ENCODE measurements around the gene MSMP.
A peak's percentile ranks its signal among the peaks of the same experiment; 100 is the strongest.

MSMP gene

DNA sequence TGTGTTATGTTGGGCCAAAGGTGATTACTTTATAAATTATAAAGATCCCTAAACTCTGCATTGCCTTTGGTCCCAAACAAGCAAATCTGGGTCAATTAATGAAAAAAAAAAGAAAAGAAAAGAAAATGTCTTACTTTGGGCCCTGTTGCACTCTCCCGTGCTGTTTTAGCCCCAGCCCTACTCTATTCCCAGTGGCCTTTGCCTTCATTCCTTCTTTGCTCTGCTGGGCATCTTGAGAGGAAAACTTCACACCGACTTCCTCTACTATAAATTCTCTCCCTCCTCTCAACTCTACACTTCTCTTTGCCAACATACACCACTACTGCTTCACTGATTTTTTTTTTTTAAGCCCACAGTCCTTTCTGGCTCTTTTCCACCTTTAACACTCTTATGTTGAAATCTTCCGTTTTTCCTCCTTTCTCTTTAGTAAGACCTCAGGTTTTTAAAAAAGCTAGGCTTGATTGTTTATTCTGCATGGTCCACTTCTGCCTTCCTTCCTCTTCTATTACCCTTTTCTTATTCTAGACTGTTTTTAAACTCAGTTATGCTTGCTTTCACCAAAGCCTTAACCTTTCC is 4.5 kb upstream of the MSMP start:
- no peak overlapping the region for H3K4me3 ChIP-seq (ENCODE audit: low read length in 2 of 2)
- H3K27me3 ChIP-seq (ENCODE audit: control insufficient read depth in 2 of 2, insufficient read depth in 2 of 2, low read length in 2 of 2): no peaks in the 10 kb centered on the region
- H3K27ac ChIP-seq (ENCODE audit: low read depth in 2 of 2, low read length in 2 of 2): no peak overlapping the region
- no peaks in the 10 kb centered on the region for H3K9me3 ChIP-seq (ENCODE audit: control insufficient read depth in 2 of 2, low read length in 2 of 2)
- peaks cover 10 to 19% of the 10 kb centered on the region in 2 donors for H3K4me1 ChIP-seq (ENCODE audit: control insufficient read depth in 2 of 2, insufficient read depth in 2 of 2, low read length in 2 of 2)
- no peak overlapping the region for H3K9ac ChIP-seq (ENCODE audit: low read depth in 1 of 2, low read length in 2 of 2)
- peaks cover 6% of the 10 kb centered on the region in 2 donors for H3K36me3 ChIP-seq (ENCODE audit: control insufficient read depth in 2 of 2, insufficient read depth in 2 of 2, low read length in 2 of 2)

DNA sequence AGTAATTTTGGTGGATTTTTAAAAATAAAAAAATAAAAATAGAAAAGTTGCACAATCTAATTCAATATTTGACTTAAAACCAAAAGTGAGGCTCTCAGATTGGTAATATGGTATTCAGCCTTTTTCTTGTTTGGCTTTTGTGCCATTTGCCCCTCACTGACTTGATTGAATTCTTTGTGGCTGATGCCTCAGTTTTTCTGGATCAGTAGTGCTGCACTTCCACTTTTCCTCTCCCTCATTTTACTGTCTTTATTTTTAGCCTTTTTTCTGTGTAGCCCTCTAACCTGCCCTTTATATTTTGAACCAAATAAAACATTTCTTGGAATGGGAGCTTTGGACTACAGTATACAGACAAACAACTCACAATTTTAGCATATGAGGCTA is 3.8 kb upstream of the MSMP start:
- no peaks in the 10 kb centered on the region for H3K9me3 ChIP-seq (ENCODE audit: control insufficient read depth in 2 of 2, low read length in 2 of 2)
- H3K9ac ChIP-seq (ENCODE audit: low read depth in 1 of 2, low read length in 2 of 2): peak overlapping the region; percentile 86 to 91
- peaks cover 13% of the 10 kb centered on the region in 2 donors for H3K36me3 ChIP-seq (ENCODE audit: control insufficient read depth in 2 of 2, insufficient read depth in 2 of 2, low read length in 2 of 2)
- H3K27ac ChIP-seq (ENCODE audit: low read depth in 2 of 2, low read length in 2 of 2): peak overlapping the region; percentile 86 to 92
- no peaks in the 10 kb centered on the region for H3K27me3 ChIP-seq (ENCODE audit: control insufficient read depth in 2 of 2, insufficient read depth in 2 of 2, low read length in 2 of 2)
- peaks cover 10 to 19% of the 10 kb centered on the region in 2 donors for H3K4me1 ChIP-seq (ENCODE audit: control insufficient read depth in 2 of 2, insufficient read depth in 2 of 2, low read length in 2 of 2)
- H3K4me3 ChIP-seq (ENCODE audit: low read length in 2 of 2): peak overlapping the region; percentile 83 to 86

DNA sequence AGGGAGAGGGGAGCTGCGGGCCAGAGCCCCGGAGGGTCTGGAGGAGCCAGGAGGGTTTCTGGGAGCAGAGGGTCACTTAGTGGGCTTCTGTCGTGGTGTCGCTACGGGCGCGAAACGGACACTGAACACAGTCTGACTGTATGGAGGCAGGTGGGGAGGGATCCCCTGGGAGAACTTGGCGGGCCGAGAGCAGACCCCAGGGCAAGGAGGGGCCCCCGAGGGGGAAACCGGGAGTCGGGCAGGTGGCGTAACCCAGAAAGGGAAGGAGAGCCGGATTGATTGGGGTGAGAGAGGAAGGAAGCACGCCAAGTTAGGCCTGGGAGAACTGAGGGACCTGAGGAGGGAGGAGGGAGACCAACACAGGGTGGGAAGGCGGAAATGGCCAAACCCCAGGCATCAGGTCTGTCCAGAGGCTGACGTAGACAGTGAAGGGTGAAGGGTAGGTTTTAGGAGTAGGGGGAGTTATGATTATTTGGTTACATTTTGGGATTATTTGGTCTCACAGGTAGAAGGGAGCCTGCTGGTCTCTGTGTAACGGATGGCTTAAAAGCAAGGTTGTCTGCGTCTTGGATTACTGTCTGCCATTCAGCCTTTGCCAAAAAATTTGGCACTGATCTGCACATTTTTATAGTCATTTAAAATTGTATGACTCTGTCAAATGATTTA is 3.3 kb upstream of the MSMP start:
- H3K4me1 ChIP-seq (ENCODE audit: control insufficient read depth in 2 of 2, insufficient read depth in 2 of 2, low read length in 2 of 2): peaks cover 10 to 19% of the 10 kb centered on the region in 2 donors
- H3K27ac ChIP-seq (ENCODE audit: low read depth in 2 of 2, low read length in 2 of 2): peak overlapping the region; percentile 86 to 92
- no peaks in the 10 kb centered on the region for H3K27me3 ChIP-seq (ENCODE audit: control insufficient read depth in 2 of 2, insufficient read depth in 2 of 2, low read length in 2 of 2)
- no peaks in the 10 kb centered on the region for H3K9me3 ChIP-seq (ENCODE audit: control insufficient read depth in 2 of 2, low read length in 2 of 2)
- H3K9ac ChIP-seq (ENCODE audit: low read depth in 1 of 2, low read length in 2 of 2): peak overlapping the region; percentile 86 to 91
- H3K4me3 ChIP-seq (ENCODE audit: low read length in 2 of 2): peak overlapping the region; percentile 83 to 86
- peaks cover 18% of the 10 kb centered on the region in 2 donors for H3K36me3 ChIP-seq (ENCODE audit: control insufficient read depth in 2 of 2, insufficient read depth in 2 of 2, low read length in 2 of 2)

- Histone ChIP-seq H3K4me3 (ENCODE audit: low read length in 2 of 2) (peak overlapping the region; percentile 83 to 86), H3K9ac (ENCODE audit: low read depth in 1 of 2, low read length in 2 of 2) (peak overlapping the region; percentile 86 to 91), H3K27me3 (ENCODE audit: control insufficient read depth in 2 of 2, insufficient read depth in 2 of 2, low read length in 2 of 2) (no peaks in the 10 kb centered on the region)
Measured at GRCh38 chr9:35756275-35757225, 2.5 kb upstream of the MSMP start.

GRCh38 chr9:35755071-35755470 is 995 bp upstream of the MSMP start:
- Histone ChIP-seq H3K9ac (ENCODE audit: low read depth in 1 of 2, low read length in 2 of 2) (no peak overlapping the region), H3K27me3 (ENCODE audit: control insufficient read depth in 2 of 2, insufficient read depth in 2 of 2, low read length in 2 of 2) (no peaks in the 10 kb centered on the region), H3K4me3 (ENCODE audit: low read length in 2 of 2) (no peak overlapping the region), H3K4me1 (ENCODE audit: control insufficient read depth in 2 of 2, insufficient read depth in 2 of 2, low read length in 2 of 2) (peaks cover 9 to 22% of the 10 kb centered on the region in 2 donors), H3K9me3 (ENCODE audit: control insufficient read depth in 2 of 2, low read length in 2 of 2) (no peaks in the 10 kb centered on the region), H3K36me3 (ENCODE audit: control insufficient read depth in 2 of 2, insufficient read depth in 2 of 2, low read length in 2 of 2) (peaks cover 36% of the 10 kb centered on the region in 2 donors), H3K27ac (ENCODE audit: low read depth in 2 of 2, low read length in 2 of 2) (no peak overlapping the region)

More at GRCh38 chr9:35756275-35757225, 2.5 kb upstream of the MSMP start:
- H3K4me1 ChIP-seq (ENCODE audit: control insufficient read depth in 2 of 2, insufficient read depth in 2 of 2, low read length in 2 of 2): peaks cover 10 to 19% of the 10 kb centered on the region in 2 donors
- peak overlapping the region; percentile 86 to 92 for H3K27ac ChIP-seq (ENCODE audit: low read depth in 2 of 2, low read length in 2 of 2)
- peaks cover 25 to 26% of the 10 kb centered on the region in 2 donors for H3K36me3 ChIP-seq (ENCODE audit: control insufficient read depth in 2 of 2, insufficient read depth in 2 of 2, low read length in 2 of 2)
- no peaks in the 10 kb centered on the region for H3K9me3 ChIP-seq (ENCODE audit: control insufficient read depth in 2 of 2, low read length in 2 of 2)

- Histone ChIP-seq H3K9ac (ENCODE audit: low read depth in 1 of 2, low read length in 2 of 2) (no peak overlapping the region), H3K36me3 (ENCODE audit: control insufficient read depth in 2 of 2, insufficient read depth in 2 of 2, low read length in 2 of 2) (peaks cover 36% of the 10 kb centered on the region in 2 donors), H3K9me3 (ENCODE audit: control insufficient read depth in 2 of 2, low read length in 2 of 2) (no peaks in the 10 kb centered on the region), H3K27me3 (ENCODE audit: control insufficient read depth in 2 of 2, insufficient read depth in 2 of 2, low read length in 2 of 2) (no peaks in the 10 kb centered on the region), H3K27ac (ENCODE audit: low read depth in 2 of 2, low read length in 2 of 2) (no peak overlapping the region), H3K4me3 (ENCODE audit: low read length in 2 of 2) (no peak overlapping the region), H3K4me1 (ENCODE audit: control insufficient read depth in 2 of 2, insufficient read depth in 2 of 2, low read length in 2 of 2) (peaks cover 13 to 24% of the 10 kb centered on the region in 2 donors)
Measured at GRCh38 chr9:35753466-35753865, 610 bp downstream of the MSMP start.

DNA sequence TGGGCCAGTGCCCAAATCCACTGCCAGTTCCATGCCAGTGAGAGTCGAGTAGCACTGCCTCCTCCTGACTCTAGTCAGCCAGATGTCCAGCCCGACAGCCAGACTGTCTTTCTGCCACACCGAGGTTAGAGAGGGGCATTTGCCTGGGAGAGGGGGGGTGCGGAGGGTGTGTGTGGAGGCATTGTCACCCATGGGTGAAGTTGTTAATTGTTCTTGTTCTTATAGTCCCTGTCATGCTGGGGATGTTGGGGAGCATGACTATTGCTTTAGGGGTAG is 3.9 kb downstream of the MSMP start:
- Histone ChIP-seq H3K4me1 (ENCODE audit: control insufficient read depth in 2 of 2, insufficient read depth in 2 of 2, low read length in 2 of 2) (peaks cover 24 to 34% of the 10 kb centered on the region in 2 donors), H3K27ac (ENCODE audit: low read depth in 2 of 2, low read length in 2 of 2) (peak overlapping the region; percentile 97), H3K9ac (ENCODE audit: low read depth in 1 of 2, low read length in 2 of 2) (peak overlapping the region; percentile 89 to 97), H3K36me3 (ENCODE audit: control insufficient read depth in 2 of 2, insufficient read depth in 2 of 2, low read length in 2 of 2) (peaks cover 36 to 39% of the 10 kb centered on the region in 2 donors), H3K27me3 (ENCODE audit: control insufficient read depth in 2 of 2, insufficient read depth in 2 of 2, low read length in 2 of 2) (no peaks in the 10 kb centered on the region), H3K9me3 (ENCODE audit: control insufficient read depth in 2 of 2, low read length in 2 of 2) (no peaks in the 10 kb centered on the region), H3K4me3 (ENCODE audit: low read length in 2 of 2) (peak overlapping the region; percentile 94 to 98)

GRCh38 chr9:35749515-35750255 is 4.4 kb downstream of the MSMP start:
- H3K36me3 ChIP-seq (ENCODE audit: control insufficient read depth in 2 of 2, insufficient read depth in 2 of 2, low read length in 2 of 2): peaks cover 38 to 41% of the 10 kb centered on the region in 2 donors
- H3K27me3 ChIP-seq (ENCODE audit: control insufficient read depth in 2 of 2, insufficient read depth in 2 of 2, low read length in 2 of 2): no peaks in the 10 kb centered on the region
- peak overlapping the region; percentile 94 to 98 for H3K4me3 ChIP-seq (ENCODE audit: low read length in 2 of 2)
- peaks cover 24 to 34% of the 10 kb centered on the region in 2 donors for H3K4me1 ChIP-seq (ENCODE audit: control insufficient read depth in 2 of 2, insufficient read depth in 2 of 2, low read length in 2 of 2)
- peak overlapping the region; percentile 97 for H3K27ac ChIP-seq (ENCODE audit: low read depth in 2 of 2, low read length in 2 of 2)
- H3K9me3 ChIP-seq (ENCODE audit: control insufficient read depth in 2 of 2, low read length in 2 of 2): no peaks in the 10 kb centered on the region
- peak overlapping the region; percentile 89 to 97 for H3K9ac ChIP-seq (ENCODE audit: low read depth in 1 of 2, low read length in 2 of 2)

DNA sequence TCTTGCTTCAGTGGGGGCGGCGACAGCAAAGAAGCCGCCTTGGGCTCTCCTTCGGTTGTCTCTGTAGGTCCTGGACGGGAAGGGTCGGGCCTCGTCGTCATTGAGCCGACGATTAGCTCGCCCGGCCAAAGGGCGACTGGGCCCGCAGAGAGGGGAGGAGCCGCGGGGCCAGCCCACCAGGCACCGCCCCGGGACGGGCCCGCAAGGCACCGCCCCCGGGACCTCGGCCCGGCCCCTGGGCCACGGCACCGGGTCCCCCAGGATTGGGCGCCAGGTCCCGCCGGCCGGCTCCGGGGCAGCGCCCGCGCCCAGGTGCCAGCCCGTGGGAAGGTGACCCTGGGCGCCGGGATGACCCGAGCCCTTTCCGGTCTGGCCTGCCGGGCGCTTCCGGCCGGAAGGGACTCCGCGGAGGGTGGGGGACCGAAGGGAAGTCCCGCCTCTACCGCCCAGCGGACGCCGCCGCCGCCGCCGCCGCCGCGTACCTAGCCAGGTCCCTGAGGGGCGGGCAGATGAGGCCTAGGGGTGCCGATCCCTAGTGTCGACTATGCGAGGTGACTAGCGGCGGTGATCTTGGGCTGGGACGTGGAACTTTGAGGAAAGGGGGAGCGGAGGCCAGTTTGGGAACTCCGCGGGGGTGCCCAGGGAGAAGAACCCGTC is 5.1 kb downstream of the MSMP start, which contains the start of the genes GBA2 and RGP1:
GBA2 (minus strand) TSS at position 371 of the 657 bp plus-strand sequence. CDS start 524 bp downstream, outside the sequence.
RGP1 (plus strand) TSS at position 430 of the 657 bp plus-strand sequence. CDS start 469 bp downstream, outside the sequence.
- Histone ChIP-seq H3K9ac (ENCODE audit: low read depth in 1 of 2, low read length in 2 of 2) (peak within 1 kb of the TSS; percentile 94 to 97), H3K9me3 (ENCODE audit: control insufficient read depth in 2 of 2, low read length in 2 of 2) (no peaks in the 10 kb centered on the region), H3K4me3 (ENCODE audit: low read length in 2 of 2) (peak within 1 kb of the TSS; percentile 94 to 98), H3K4me1 (ENCODE audit: control insufficient read depth in 2 of 2, insufficient read depth in 2 of 2, low read length in 2 of 2) (peaks cover 24 to 34% of the 10 kb centered on the region in 2 donors), H3K27me3 (ENCODE audit: control insufficient read depth in 2 of 2, insufficient read depth in 2 of 2, low read length in 2 of 2) (no peaks in the 10 kb centered on the region), H3K36me3 (ENCODE audit: control insufficient read depth in 2 of 2, insufficient read depth in 2 of 2, low read length in 2 of 2) (peaks cover 44 to 46% of the 10 kb centered on the region in 2 donors), H3K27ac (ENCODE audit: low read depth in 2 of 2, low read length in 2 of 2) (peak within 1 kb of the TSS; percentile 97)
